ENCODE results near the gene STIMATE.
A peak's percentile ranks its signal among the peaks of the same experiment; 100 is the strongest.

STIMATE gene

GRCh38 chr3:52897130-52898122, at the start of gene STIMATE:
TSS of gene STIMATE (minus strand) at chr3:52897548. CDS start at chr3:52897450, 98 bp downstream.
- TF ChIP-seq SUZ12 (IDR thresholded peaks at IDR 0.05; ENCODE audit: extremely low read depth, insufficient read depth, insufficient read length), result no peak
- no peak for TF ChIP-seq ZNF274 (IDR thresholded peaks at IDR 0.05; ENCODE audit: low read depth, low read length)
- no peak for TF ChIP-seq YY1 (IDR thresholded peaks at IDR 0.05; ENCODE audit: insufficient read depth, insufficient read length)
- no peaks in the 10 kb centered on the region for H3K9me3 ChIP-seq (ENCODE audit: insufficient read depth, low read length)
- H3K4me3 ChIP-seq (ENCODE audit: insufficient read length, low read depth), result peak within 1 kb of the TSS; percentile 89
- H3K36me3 ChIP-seq (ENCODE audit: insufficient read depth, insufficient read length, low read length), result peaks cover 16% of the 10 kb centered on the region
- peak; percentile 74 for DNase-seq (ENCODE audit: low read depth, low spot score)
- peaks cover 9% of the 10 kb centered on the region for H3K27me3 ChIP-seq (ENCODE audit: insufficient read depth, insufficient read length)
- H3K9ac ChIP-seq (ENCODE audit: insufficient read length, low read depth), result peak within 1 kb of the TSS; percentile 91
- peaks cover 3% of the 10 kb centered on the region for H3K4me1 ChIP-seq (ENCODE audit: insufficient read depth, insufficient read length)

GRCh38 chr3:52939600-52939999, 42.3 kb upstream of the STIMATE start:
- H3K27me3 ChIP-seq (ENCODE audit: insufficient read depth, insufficient read length), result no peaks in the 10 kb centered on the region
- H3K4me3 ChIP-seq (ENCODE audit: insufficient read length, low read depth), result no peak overlapping the region
- no peak for DNase-seq (ENCODE audit: low read depth, low spot score)
- no peak for TF ChIP-seq ZNF274 (IDR thresholded peaks at IDR 0.05; ENCODE audit: low read depth, low read length)
- no peak for TF ChIP-seq SUZ12 (IDR thresholded peaks at IDR 0.05; ENCODE audit: extremely low read depth, insufficient read depth, insufficient read length)
- TF ChIP-seq YY1 (IDR thresholded peaks at IDR 0.05; ENCODE audit: insufficient read depth, insufficient read length), result no peak
- H3K9me3 ChIP-seq (ENCODE audit: insufficient read depth, low read length), result no peaks in the 10 kb centered on the region
- no peak overlapping the region for H3K9ac ChIP-seq (ENCODE audit: insufficient read length, low read depth)
- no peaks in the 10 kb centered on the region for H3K4me1 ChIP-seq (ENCODE audit: insufficient read depth, insufficient read length)
- no peaks in the 10 kb centered on the region for H3K36me3 ChIP-seq (ENCODE audit: insufficient read depth, insufficient read length, low read length)

- no peaks in the 10 kb centered on the region for H3K36me3 ChIP-seq (ENCODE audit: insufficient read depth, insufficient read length, low read length)
- no peak overlapping the region for H3K4me3 ChIP-seq (ENCODE audit: insufficient read length, low read depth)
- TF ChIP-seq SUZ12 (IDR thresholded peaks at IDR 0.05; ENCODE audit: extremely low read depth, insufficient read depth, insufficient read length) (no peak), YY1 (IDR thresholded peaks at IDR 0.05; ENCODE audit: insufficient read depth, insufficient read length) (no peak), ZNF274 (IDR thresholded peaks at IDR 0.05; ENCODE audit: low read depth, low read length) (no peak)
- H3K4me1 ChIP-seq (ENCODE audit: insufficient read depth, insufficient read length), result no peaks in the 10 kb centered on the region
- no peak overlapping the region for H3K9ac ChIP-seq (ENCODE audit: insufficient read length, low read depth)
- DNase-seq (ENCODE audit: low read depth, low spot score), result peak; percentile 27
- H3K27me3 ChIP-seq (ENCODE audit: insufficient read depth, insufficient read length), result no peaks in the 10 kb centered on the region
- H3K9me3 ChIP-seq (ENCODE audit: insufficient read depth, low read length), result no peaks in the 10 kb centered on the region
Observed at GRCh38 chr3:52934630-52935530, 37.5 kb upstream of the STIMATE start.

- no peak for DNase-seq (ENCODE audit: low read depth, low spot score)
- Histone ChIP-seq H3K27me3 (ENCODE audit: insufficient read depth, insufficient read length) (no peaks in the 10 kb centered on the region), H3K4me3 (ENCODE audit: insufficient read length, low read depth) (no peak overlapping the region), H3K36me3 (ENCODE audit: insufficient read depth, insufficient read length, low read length) (no peaks in the 10 kb centered on the region), H3K9ac (ENCODE audit: insufficient read length, low read depth) (no peak overlapping the region), H3K9me3 (ENCODE audit: insufficient read depth, low read length) (no peaks in the 10 kb centered on the region), H3K4me1 (ENCODE audit: insufficient read depth, insufficient read length) (no peaks in the 10 kb centered on the region)
- TF ChIP-seq YY1 (IDR thresholded peaks at IDR 0.05; ENCODE audit: insufficient read depth, insufficient read length) (no peak), ZNF274 (IDR thresholded peaks at IDR 0.05; ENCODE audit: low read depth, low read length) (no peak), SUZ12 (IDR thresholded peaks at IDR 0.05; ENCODE audit: extremely low read depth, insufficient read depth, insufficient read length) (no peak)
Observed at GRCh38 chr3:52931889-52932288, 34.5 kb upstream of the STIMATE start.

GRCh38 chr3:52931328-52931727, 34.0 kb upstream of the STIMATE start:
- no peak overlapping the region for H3K9ac ChIP-seq (ENCODE audit: insufficient read length, low read depth)
- no peak overlapping the region for H3K4me3 ChIP-seq (ENCODE audit: insufficient read length, low read depth)
- H3K27me3 ChIP-seq (ENCODE audit: insufficient read depth, insufficient read length), result no peaks in the 10 kb centered on the region
- no peaks in the 10 kb centered on the region for H3K36me3 ChIP-seq (ENCODE audit: insufficient read depth, insufficient read length, low read length)
- H3K9me3 ChIP-seq (ENCODE audit: insufficient read depth, low read length), result no peaks in the 10 kb centered on the region
- no peak for DNase-seq (ENCODE audit: low read depth, low spot score)
- H3K4me1 ChIP-seq (ENCODE audit: insufficient read depth, insufficient read length), result no peaks in the 10 kb centered on the region
- TF ChIP-seq YY1 (IDR thresholded peaks at IDR 0.05; ENCODE audit: insufficient read depth, insufficient read length), result no peak

- H3K4me1 ChIP-seq (ENCODE audit: insufficient read depth, insufficient read length), result no peaks in the 10 kb centered on the region
- no peak for TF ChIP-seq ZNF274 (IDR thresholded peaks at IDR 0.05; ENCODE audit: low read depth, low read length)
- TF ChIP-seq SUZ12 (IDR thresholded peaks at IDR 0.05; ENCODE audit: extremely low read depth, insufficient read depth, insufficient read length), result no peak
- no peak for TF ChIP-seq YY1 (IDR thresholded peaks at IDR 0.05; ENCODE audit: insufficient read depth, insufficient read length)
- H3K4me3 ChIP-seq (ENCODE audit: insufficient read length, low read depth), result no peak overlapping the region
- no peaks in the 10 kb centered on the region for H3K9me3 ChIP-seq (ENCODE audit: insufficient read depth, low read length)
- no peaks in the 10 kb centered on the region for H3K27me3 ChIP-seq (ENCODE audit: insufficient read depth, insufficient read length)
- no peak for DNase-seq (ENCODE audit: low read depth, low spot score)
- no peaks in the 10 kb centered on the region for H3K36me3 ChIP-seq (ENCODE audit: insufficient read depth, insufficient read length, low read length)
- no peak overlapping the region for H3K9ac ChIP-seq (ENCODE audit: insufficient read length, low read depth)
Observed at GRCh38 chr3:52930748-52931147, 33.4 kb upstream of the STIMATE start.

- Histone ChIP-seq H3K4me1 (ENCODE audit: insufficient read depth, insufficient read length) (no peaks in the 10 kb centered on the region), H3K9ac (ENCODE audit: insufficient read length, low read depth) (no peak overlapping the region)
- no peak for TF ChIP-seq ZNF274 (IDR thresholded peaks at IDR 0.05; ENCODE audit: low read depth, low read length)
- no peak for TF ChIP-seq SUZ12 (IDR thresholded peaks at IDR 0.05; ENCODE audit: extremely low read depth, insufficient read depth, insufficient read length)
- no peak for TF ChIP-seq YY1 (IDR thresholded peaks at IDR 0.05; ENCODE audit: insufficient read depth, insufficient read length)
Observed at GRCh38 chr3:52926554-52926953, 29.2 kb upstream of the STIMATE start.

More at GRCh38 chr3:52926554-52926953, 29.2 kb upstream of the STIMATE start:
- Histone ChIP-seq H3K27me3 (ENCODE audit: insufficient read depth, insufficient read length) (no peaks in the 10 kb centered on the region), H3K36me3 (ENCODE audit: insufficient read depth, insufficient read length, low read length) (no peaks in the 10 kb centered on the region), H3K9me3 (ENCODE audit: insufficient read depth, low read length) (no peaks in the 10 kb centered on the region), H3K4me3 (ENCODE audit: insufficient read length, low read depth) (no peak overlapping the region)
- no peak for DNase-seq (ENCODE audit: low read depth, low spot score)

All from NT2/D1 (cell line).